Coronary artery (tissue), 2 donors: ENCODE results near the gene LDLRAD1.

Source experiments
- DNase-seq: peaks from one replicate; pipeline ENCODE4 v3.0.0-alpha.2; 2017; ENCODE audit warnings: low spot score
- H3K27ac ChIP-seq, 2 donors: fragments of 200-600 bp; sonication (generic); one replicate each; pipeline ENCODE4 v1.5.1; 2016 to 2019
- H3K4me3 ChIP-seq: fragments of 200-600 bp; sonication (generic); 2 replicates; pipeline ENCODE4 v1.5.1; 2016; ENCODE audit warnings: mild to moderate bottlenecking, moderate library complexity
- TF ChIP-seq, protein P1 (sequence below): fragments of 200-600 bp; sonication (generic); IDR thresholded peaks from one replicate; pipeline ENCODE4 v1.5.1; 2019; ENCODE audit warnings: antibody characterized with exemption

Gene LDLRAD1

DNA sequence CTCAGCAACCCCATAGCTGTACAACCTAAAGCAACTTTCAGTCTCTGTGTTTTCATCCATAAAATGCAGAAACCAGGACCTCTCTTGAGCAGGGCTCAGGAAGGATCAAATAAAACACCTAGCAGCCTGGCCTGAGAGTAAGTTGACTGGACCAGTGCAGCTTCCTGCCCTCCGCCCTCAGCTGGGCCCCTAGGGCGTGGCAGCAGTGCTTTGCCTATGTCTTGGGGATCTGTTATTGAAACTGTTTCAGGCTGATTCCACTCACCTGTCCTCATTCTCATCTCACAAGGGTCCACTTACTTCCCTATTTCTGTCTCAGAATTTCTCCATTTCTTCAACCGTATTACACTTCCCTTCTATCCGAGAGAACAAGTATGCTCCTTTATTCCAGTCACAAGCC is 54.5 kb downstream of the LDLRAD1 start:
- Histone ChIP-seq H3K27ac (no peak overlapping the region), H3K4me3 (no peak overlapping the region)
- TF ChIP-seq, protein P1, sequence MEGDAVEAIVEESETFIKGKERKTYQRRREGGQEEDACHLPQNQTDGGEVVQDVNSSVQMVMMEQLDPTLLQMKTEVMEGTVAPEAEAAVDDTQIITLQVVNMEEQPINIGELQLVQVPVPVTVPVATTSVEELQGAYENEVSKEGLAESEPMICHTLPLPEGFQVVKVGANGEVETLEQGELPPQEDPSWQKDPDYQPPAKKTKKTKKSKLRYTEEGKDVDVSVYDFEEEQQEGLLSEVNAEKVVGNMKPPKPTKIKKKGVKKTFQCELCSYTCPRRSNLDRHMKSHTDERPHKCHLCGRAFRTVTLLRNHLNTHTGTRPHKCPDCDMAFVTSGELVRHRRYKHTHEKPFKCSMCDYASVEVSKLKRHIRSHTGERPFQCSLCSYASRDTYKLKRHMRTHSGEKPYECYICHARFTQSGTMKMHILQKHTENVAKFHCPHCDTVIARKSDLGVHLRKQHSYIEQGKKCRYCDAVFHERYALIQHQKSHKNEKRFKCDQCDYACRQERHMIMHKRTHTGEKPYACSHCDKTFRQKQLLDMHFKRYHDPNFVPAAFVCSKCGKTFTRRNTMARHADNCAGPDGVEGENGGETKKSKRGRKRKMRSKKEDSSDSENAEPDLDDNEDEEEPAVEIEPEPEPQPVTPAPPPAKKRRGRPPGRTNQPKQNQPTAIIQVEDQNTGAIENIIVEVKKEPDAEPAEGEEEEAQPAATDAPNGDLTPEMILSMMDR = no peak
- no peak for DNase-seq

DNA sequence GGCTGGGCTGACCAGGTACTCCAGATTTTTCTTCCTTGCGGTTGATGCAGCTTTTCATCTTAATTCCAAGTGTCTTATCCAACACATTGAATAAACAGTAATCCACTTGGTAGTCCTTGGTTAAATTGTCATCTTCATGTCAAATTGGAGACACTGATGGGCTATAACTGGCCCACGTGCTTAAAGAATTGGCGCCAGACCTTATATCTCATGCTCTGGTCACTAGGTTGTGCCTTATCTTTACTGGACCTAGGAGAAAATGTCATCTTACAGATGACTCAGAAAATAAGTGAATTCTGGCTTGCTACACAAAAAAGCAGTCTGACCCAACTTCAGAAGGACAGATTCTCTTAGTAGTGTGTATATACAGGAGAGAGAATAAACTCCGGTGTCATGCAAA is 55.6 kb downstream of the LDLRAD1 start:
- DNase-seq = no peak
- Histone ChIP-seq H3K27ac (no peak overlapping the region), H3K4me3 (no peak overlapping the region)
- TF ChIP-seq, protein P1 = no peak

DNA sequence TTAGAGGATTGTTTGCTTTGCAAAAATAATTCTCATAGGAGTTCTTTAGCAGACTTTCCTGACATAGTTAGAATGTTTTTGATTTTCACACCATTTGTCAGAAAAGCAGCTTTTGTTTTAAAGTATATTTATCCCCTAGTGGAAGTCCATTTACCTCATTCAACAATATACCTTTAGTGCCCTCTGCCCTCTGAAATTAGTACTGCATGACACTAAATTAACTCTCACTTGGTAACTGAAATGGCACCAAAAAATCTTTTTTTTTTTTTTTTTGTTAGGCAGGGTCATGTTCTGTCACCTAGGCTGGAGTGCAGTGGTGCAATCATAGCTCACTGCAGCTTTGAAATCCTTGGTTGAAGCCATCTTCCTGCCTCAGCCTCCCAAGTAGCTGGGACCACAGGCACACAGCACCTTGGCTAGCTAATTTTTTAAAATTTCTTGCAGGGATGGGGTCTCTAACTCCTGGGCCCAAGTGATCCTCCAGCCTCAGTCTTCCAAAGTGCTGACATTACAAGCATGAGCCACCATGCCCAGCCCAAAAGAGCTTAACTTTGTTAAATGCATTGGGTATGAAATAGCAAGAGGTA is 58.2 kb downstream of the LDLRAD1 start:
- Histone ChIP-seq H3K27ac (no peak overlapping the region), H3K4me3 (no peak overlapping the region)
- no peak for DNase-seq
- TF ChIP-seq, protein P1 = no peak
